HepG2 (cell line): Measurements from ENCODE around the gene CYP27A1. TPM values are rescaled to one million over a fixed set of nuclear protein-coding genes. Genes with fewer than 3 reads are reported as not detected.
A peak's percentile ranks its signal among the peaks of the same experiment; 100 is the strongest.

Experiments
- DNMT1 ChIP-seq: sonication (generic); formaldehyde crosslinking; IDR thresholded peaks from 2 replicates; pipeline ENCODE4 v1.5.1; 2020; ENCODE audit warnings: mild to moderate bottlenecking, missing genetic modification reagents
- EP300 ChIP-seq, 3 experiments: sonication (generic) in 1 of 3; formaldehyde crosslinking in 1 of 3; IDR thresholded peaks; 2 replicates each; pipeline versions ENCODE4 v1.5.1 to v1.6.1; 2011 to 2020; ENCODE audit warnings: low read depth in 2 of 3, low read length in 2 of 3, borderline replicate concordance in 1 of 3, improper control_type of control experiment in 1 of 3, mild to moderate bottlenecking in 1 of 3, missing genetic modification reagents in 1 of 3, moderate library complexity in 1 of 3
- IRF9 ChIP-seq: sonication (generic); formaldehyde crosslinking; IDR thresholded peaks from 2 replicates; pipeline ENCODE4 v1.8.0; 2022; ENCODE audit warnings: missing genetic modification reagents, mild to moderate bottlenecking, borderline replicate concordance
- JUNB ChIP-seq: sonication (generic); formaldehyde crosslinking; IDR thresholded peaks from 2 replicates; pipeline ENCODE4 v1.8.0; 2022; ENCODE audit warnings: missing genetic modification reagents, mild to moderate bottlenecking, borderline replicate concordance
- KDM3A ChIP-seq: IDR thresholded peaks from 2 replicates; pipeline ENCODE4 v1.6.1; 2018; ENCODE audit warnings: low read depth, missing compliant biosample characterization
- KMT2B ChIP-seq: IDR thresholded peaks from 2 replicates; pipeline ENCODE4 v1.6.1; 2016; ENCODE audit warnings: missing genetic modification reagents, missing compliant biosample characterization
- MTA3 ChIP-seq: sonication (generic); formaldehyde crosslinking; IDR thresholded peaks from 2 replicates; pipeline ENCODE4 v1.4.0; 2020; ENCODE audit warnings: missing genetic modification reagents
- NPAS2 ChIP-seq: sonication (generic); formaldehyde crosslinking; IDR thresholded peaks from 2 replicates; pipeline ENCODE4 v1.8.0; 2022; ENCODE audit warnings: mild to moderate bottlenecking, missing genetic modification reagents, borderline replicate concordance
- NR0B2 ChIP-seq: sonication (generic); formaldehyde crosslinking; IDR thresholded peaks from 2 replicates; pipeline ENCODE4 v1.4.0; 2020; ENCODE audit warnings: mild to moderate bottlenecking, missing genetic modification reagents
- POLR2A ChIP-seq, 2 experiments: IDR thresholded peaks; 2 replicates each; pipeline ENCODE4 v1.6.1; 2011; ENCODE audit warnings: low read depth in 2 of 2, low read length in 2 of 2, mild to moderate bottlenecking in 1 of 2, moderate library complexity in 1 of 2; ENCODE audit not compliant: insufficient read depth in 1 of 2
- PPARG ChIP-seq: conservative IDR thresholded peaks from 2 replicates; pipeline ENCODE4 v1.6.1; 2016; ENCODE audit warnings: missing biosample characterization, missing genetic modification reagents
- PRPF4 ChIP-seq: fragments of 200-400 bp; formaldehyde crosslinking; IDR thresholded peaks from 2 replicates; pipeline ENCODE4 v1.6.1; 2016; ENCODE audit warnings: low read length, low read depth; ENCODE audit not compliant: poor library complexity, severe bottlenecking
- WIZ ChIP-seq: sonication (generic); formaldehyde crosslinking; IDR thresholded peaks from 2 replicates; pipeline ENCODE4 v1.5.1; 2020; ENCODE audit warnings: mild to moderate bottlenecking, missing genetic modification reagents
- ZKSCAN5 ChIP-seq: sonication (generic); formaldehyde crosslinking; IDR thresholded peaks from 2 replicates; pipeline ENCODE4 v1.5.1; 2020; ENCODE audit warnings: mild to moderate bottlenecking, missing genetic modification reagents
- ZNF142 ChIP-seq: sonication (generic); formaldehyde crosslinking; IDR thresholded peaks from 2 replicates; pipeline ENCODE4 v1.4.0; 2020; ENCODE audit warnings: missing genetic modification reagents
- ZNF564 ChIP-seq: sonication (generic); formaldehyde crosslinking; IDR thresholded peaks from 2 replicates; pipeline ENCODE4 v1.8.1; 2023; ENCODE audit warnings: mild to moderate bottlenecking, missing genetic modification reagents
- polyA plus RNA-seq, 8 experiments: library from polyadenylated mRNA; depleted of rRNA in 3 of 8; stranded (reverse) in 7 of 8; unstranded in 1 of 8; fragments of >200 nt; fragmentation: Illumina TruSeq in 4 of 8; extraction: Trizol in 4 of 8; gene quantifications; 2 replicates each; pipeline versions ENCODE4 v1.2.1 to v1.2.3, GENCODE V29; 2011 to 2016; ENCODE audit warnings: low read depth in 4 of 8, missing spikeins in 1 of 8, mixed read lengths in 1 of 8; ENCODE audit not compliant: insufficient read depth in 1 of 8
- total RNA-seq, 5 experiments: library from RNA; depleted of rRNA; stranded (reverse); fragments of >200 nt; fragmentation: Illumina TruSeq; extraction: Trizol; gene quantifications; 2 replicates each; pipeline ENCODE4 v1.2.3, GENCODE V29; 2016; ENCODE audit warnings: low read depth in 1 of 5
- TF ChIP-seq, protein P1 (sequence below): sonication (generic); formaldehyde crosslinking; IDR thresholded peaks from 2 replicates; pipeline ENCODE4 v1.4.0; 2020; ENCODE audit warnings: missing genetic modification reagents; ENCODE audit errors: not compliant biosample characterization
- TF ChIP-seq, protein P2 (sequence below): sonication (generic); formaldehyde crosslinking; IDR thresholded peaks from 2 replicates; pipeline ENCODE4 v1.9.0; 2021; ENCODE audit warnings: missing genetic modification reagents, mild to moderate bottlenecking, borderline replicate concordance

Gene CYP27A1
- total and polyA plus RNA-seq, 2 of the 13 experiments (the other 11 are each of a cell fraction or from before 2014, with no cell fraction given), result 157 to 266 TPM

GRCh38 chr2:218733171-218734021, 48.6 kb upstream of the CYP27A1 start (continued):
- TF ChIP-seq ZNF142 (CRISPR knock-in tag) (no peak), KDM3A (CRISPR knock-in tag) (no peak; the same call in 1 of the 2 replicates), WIZ (no peak), JUNB (CRISPR knock-in tag) (no peak), KMT2B (CRISPR knock-in tag) (0 out of 2 replicates have a peak, but pooled peaks have one; percentile 43), MTA3 (no peak), PPARG (peak; percentile 70; the same call in 1 of the 2 replicates), POLR2A (IDR thresholded peaks at IDR 0.05; ENCODE audit: insufficient read depth in 1 of 2, low read depth in 2 of 2, low read length in 2 of 2) (no peak), EP300 (IDR thresholded peaks at IDR 0.05; ENCODE audit: low read depth in 2 of 2, low read length in 2 of 2) (peak in 1 of 2 experiments; percentile 93; a peak in 2 of 4 replicates), EP300 (CRISPR knock-in tag; IDR thresholded peaks at IDR 0.05; ENCODE audit: borderline replicate concordance) (peak; percentile 95), ZKSCAN5 (no peak), NR0B2 (CRISPR knock-in tag) (no peak), PRPF4 (no peak), DNMT1 (CRISPR knock-in tag) (no peak), ZNF564 (no peak), NPAS2 (CRISPR knock-in tag) (no peak), IRF9 (peak; percentile 75; the same call in 1 of the 2 replicates)
- TF ChIP-seq, protein P1, sequence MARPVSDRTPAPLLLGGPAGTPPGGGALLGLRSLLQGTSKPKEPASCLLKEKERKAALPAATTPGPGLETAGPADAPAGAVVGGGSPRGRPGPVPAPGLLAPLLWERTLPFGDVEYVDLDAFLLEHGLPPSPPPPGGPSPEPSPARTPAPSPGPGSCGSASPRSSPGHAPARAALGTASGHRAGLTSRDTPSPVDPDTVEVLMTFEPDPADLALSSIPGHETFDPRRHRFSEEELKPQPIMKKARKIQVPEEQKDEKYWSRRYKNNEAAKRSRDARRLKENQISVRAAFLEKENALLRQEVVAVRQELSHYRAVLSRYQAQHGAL (CRISPR knock-in tag), result no peak
- TF ChIP-seq, protein P2, sequence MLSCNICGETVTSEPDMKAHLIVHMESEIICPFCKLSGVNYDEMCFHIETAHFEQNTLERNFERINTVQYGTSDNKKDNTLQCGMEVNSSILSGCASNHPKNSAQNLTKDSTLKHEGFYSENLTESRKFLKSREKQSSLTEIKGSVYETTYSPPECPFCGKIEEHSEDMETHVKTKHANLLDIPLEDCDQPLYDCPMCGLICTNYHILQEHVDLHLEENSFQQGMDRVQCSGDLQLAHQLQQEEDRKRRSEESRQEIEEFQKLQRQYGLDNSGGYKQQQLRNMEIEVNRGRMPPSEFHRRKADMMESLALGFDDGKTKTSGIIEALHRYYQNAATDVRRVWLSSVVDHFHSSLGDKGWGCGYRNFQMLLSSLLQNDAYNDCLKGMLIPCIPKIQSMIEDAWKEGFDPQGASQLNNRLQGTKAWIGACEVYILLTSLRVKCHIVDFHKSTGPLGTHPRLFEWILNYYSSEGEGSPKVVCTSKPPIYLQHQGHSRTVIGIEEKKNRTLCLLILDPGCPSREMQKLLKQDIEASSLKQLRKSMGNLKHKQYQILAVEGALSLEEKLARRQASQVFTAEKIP (CRISPR knock-in tag), result no peak
